HCT116 (cell line): Measurements from ENCODE around the gene IGFL4. TPM values are rescaled to one million over a fixed set of nuclear protein-coding genes. Genes with fewer than 3 reads are reported as not detected.

Experiments used
- ATAC-seq: fragments of 200-7000 bp; cut with Tn5 transposase; 2 replicates; pipeline ENCODE4 v1.9.1; 2020; ENCODE audit warnings: mild to moderate bottlenecking, moderate library complexity
- BruUV-seq: library from RNA; stranded (reverse); fragments of 400-500 nt; replicated peaks from 2 replicates; lab custom pipeline; 2021; lab: Mats Ljungman, UMichigan
- CTCF ChIA-PET: fragments of 300-600 bp; sonication (Branson Sonifier 250); formaldehyde crosslinking; loops from one replicate; lab custom pipeline; 2021; ENCODE audit warnings: antibody characterized with exemption; lab: Charles Lee
- POLR2A ChIA-PET: fragments of 300-600, 350-600 bp; sonication (Branson Sonifier 250); formaldehyde crosslinking; loops from one replicate; lab custom pipeline; 2021; ENCODE audit warnings: antibody characterized with exemption; lab: Charles Lee
- RAD21 ChIA-PET, 2 experiments: fragments of 300-600 bp; sonication (Branson Sonifier 250); formaldehyde crosslinking; loops; one replicate each; lab custom pipeline; 2023; ENCODE audit warnings: low total read pairs in 2 of 2; ENCODE audit not compliant: uncharacterized antibody in 2 of 2, unreplicated experiment in 2 of 2, low non-redundant PET in 1 of 2; lab: Charles Lee
- DNase-seq: peaks from one replicate; pipeline ENCODE4 v3.0.0-alpha.2; 2010; ENCODE audit warnings: low read depth, low spot score
- H2AFZ ChIP-seq: fragments of 200-600 bp; shearing (Covaris generic), sonication (generic); 2 replicates; pipeline ENCODE4 v1.6.1; 2017; ENCODE audit warnings: low read depth, mixed run types, mixed read lengths, antibody characterized with exemption, low read length; ENCODE audit not compliant: poor library complexity, severe bottlenecking
- H3K27ac ChIP-seq: 2 replicates; pipeline ENCODE4 v1.5.1; 2012; ENCODE audit warnings: low read depth, low read length
- H3K27me3 ChIP-seq: fragments of 200-600 bp; sonication (generic); 2 replicates; pipeline ENCODE4 v1.6.1; 2016; ENCODE audit warnings: mixed run types, low read length, mixed read lengths; ENCODE audit not compliant: insufficient read depth
- H3K36me3 ChIP-seq, 2 experiments: fragments of 200-500 bp in 1 of 2; fragments of 200-600 bp in 1 of 2; sonication (Bioruptor generic) in 1 of 2; sonication (generic) in 1 of 2; 2 replicates each; pipeline versions ENCODE4 v1.5.1 to v1.6.1; 2014 to 2016; ENCODE audit warnings: low read length in 2 of 2, inconsistent platforms in 1 of 2, mixed read lengths in 1 of 2, mixed run types in 1 of 2; ENCODE audit not compliant: insufficient read depth in 2 of 2, control insufficient read depth in 1 of 2
- H3K4me1 ChIP-seq, 2 experiments: fragments of 200-600 bp in 1 of 2; sonication (generic) in 1 of 2; 2 replicates each; pipeline versions ENCODE4 v1.5.1 to v1.6.1; 2012 to 2017; ENCODE audit warnings: low read length in 2 of 2, inconsistent platforms in 1 of 2, mild to moderate bottlenecking in 1 of 2, mixed read lengths in 1 of 2, mixed run types in 1 of 2, moderate library complexity in 1 of 2; ENCODE audit not compliant: insufficient read depth in 2 of 2, control insufficient read depth in 1 of 2
- H3K4me2 ChIP-seq: fragments of 200-600 bp; sonication (generic); 2 replicates; pipeline ENCODE4 v1.6.1; 2017; ENCODE audit warnings: mixed run types, low read length, mixed read lengths
- H3K4me3 ChIP-seq, 2 experiments: fragments of 200-600 bp in 1 of 2; sonication (generic) in 1 of 2; replicated peaks in 1 of 2; 2 replicates each; pipeline ENCODE4 v1.5.1; 2011 to 2016; ENCODE audit warnings: low read length in 2 of 2, control low read depth in 1 of 2, low read depth in 1 of 2, mild to moderate bottlenecking in 1 of 2, mixed read lengths in 1 of 2, mixed run types in 1 of 2
- H3K79me2 ChIP-seq: fragments of 200-600 bp; sonication (generic); 2 replicates; pipeline ENCODE4 v1.6.1; 2017; ENCODE audit warnings: mild to moderate bottlenecking, mixed run types, low read length, moderate library complexity, mixed read lengths; ENCODE audit not compliant: insufficient read depth
- H3K9ac ChIP-seq: fragments of 200-600 bp; sonication (generic); 2 replicates; pipeline ENCODE4 v1.6.1; 2016; ENCODE audit warnings: low read length, mixed read lengths
- H3K9me2 ChIP-seq: fragments of 200-600 bp; sonication (generic), shearing (Covaris generic); 2 replicates; pipeline ENCODE4 v1.6.1; 2017; ENCODE audit warnings: mixed run types, mild to moderate bottlenecking, moderate library complexity; ENCODE audit not compliant: insufficient read depth
- H3K9me3 ChIP-seq, 2 experiments: fragments of 200-500 bp in 1 of 2; fragments of 200-600 bp in 1 of 2; sonication (Bioruptor generic) in 1 of 2; sonication (generic) in 1 of 2; 2 replicates each; pipeline ENCODE4 v1.6.1; 2014 to 2017; ENCODE audit warnings: low read length in 2 of 2, mixed read lengths in 2 of 2, inconsistent platforms in 1 of 2, low read depth in 1 of 2, mild to moderate bottlenecking in 1 of 2, mixed run types in 1 of 2, moderate library complexity in 1 of 2; ENCODE audit not compliant: control insufficient read depth in 1 of 2, insufficient read depth in 1 of 2
- H4K20me1 ChIP-seq: fragments of 200-600 bp; sonication (generic), shearing (Covaris generic); 2 replicates; pipeline ENCODE4 v1.6.1; 2017; ENCODE audit warnings: mixed run types, mild to moderate bottlenecking, moderate library complexity; ENCODE audit not compliant: insufficient read depth
- FOSL1 ChIP-seq: IDR thresholded peaks from 2 replicates; pipeline ENCODE4 v1.6.1; 2012; ENCODE audit warnings: low read depth
- SP1 ChIP-seq: IDR thresholded peaks from 2 replicates; pipeline ENCODE4 v1.6.1; 2012; ENCODE audit warnings: low read depth
- TCF7L2 ChIP-seq: IDR thresholded peaks from 2 replicates; pipeline ENCODE4 v1.7.0; 2011; ENCODE audit warnings: borderline replicate concordance, inconsistent platforms; ENCODE audit not compliant: insufficient read depth, insufficient read length; ENCODE audit errors: extremely low read depth
- ZBTB33 ChIP-seq: IDR thresholded peaks from 2 replicates; pipeline ENCODE4 v1.6.1; 2011; ENCODE audit warnings: mild to moderate bottlenecking, low read length, moderate library complexity; ENCODE audit not compliant: insufficient replicate concordance; ENCODE audit errors: extremely low read depth
- intact Hi-C: fragments of 100-400 bp; cut with micrococcal nuclease; formaldehyde crosslinking; loops from 2 replicates; pipeline ENCODE4 v1.10.0; 2022
- total RNA-seq: library from RNA; stranded (reverse); gene quantifications from one replicate; pipeline ENCODE4 v1.2.1, GENCODE V29; 2021; ENCODE audit not compliant: unreplicated experiment

IGFL4 gene
- total RNA-seq, 1 experiment from 2014 or later, result not detected

GRCh38 chr19:46018729-46019251 lies 22.0 kb downstream of the IGFL4 start:
- ChIA-PET POLR2A (interaction anchor here (1.5 kb wide), 1 partner anchor 155 kb away, joined by 3 read pairs; the partner anchor contains the start of gene FOXA3), CTCF (interaction anchor here (0.9 to 1.0 kb wide), 2 partner anchors 60 to 202 kb away, joined by 3 to 4 read pairs; no protein-coding TSS in a partner anchor), RAD21 (no interaction called here)
- no TSS peak for BruUV-seq
- intact Hi-C loops, result loop anchor here (5.0 kb wide), 1 partner anchor 106 kb away; the partner anchor contains the start of gene NANOS2
- no peak overlapping the region for H3K9ac ChIP-seq
- no peak for TF ChIP-seq TCF7L2
- no peak for TF ChIP-seq SP1
- no peak for TF ChIP-seq FOSL1
- no peak for TF ChIP-seq ZBTB33
- H3K4me2 ChIP-seq, result no peak overlapping the region
- no peak overlapping the region for H3K4me3 ChIP-seq
- no peaks in the 10 kb centered on the region for H3K9me2 ChIP-seq
- DNase-seq (no peak), ATAC-seq (no peak)
- no peaks in the 10 kb centered on the region for H3K27me3 ChIP-seq
- no peaks in the 10 kb centered on the region for H3K79me2 ChIP-seq
- no peak overlapping the region for H3K27ac ChIP-seq
- H3K9me3 ChIP-seq, result no peaks in the 10 kb centered on the region
- H3K4me1 ChIP-seq, result peaks cover 3 to 14% of the 10 kb centered on the region in 2 experiments; a peak in 3 of 4 replicates
- no peak overlapping the region for H2AFZ ChIP-seq
- H3K36me3 ChIP-seq, result no peaks in the 10 kb centered on the region
- H4K20me1 ChIP-seq, result no peaks in the 10 kb centered on the region
